Neural progenitor cell (in vitro differentiated cells): ENCODE measurements around the gene ATP11A. TPM values are rescaled to one million over a fixed set of nuclear protein-coding genes. Genes with fewer than 3 reads are reported as not detected.

Experiments
- DNase-seq: peaks from one replicate; pipeline ENCODE4 v3.0.0-alpha.2; 2016; ENCODE audit warnings: low spot score
- H2AFZ ChIP-seq: fragments of 200-600 bp; sonication (generic); replicated peaks from 2 replicates; pipeline ENCODE4 v1.6.1; 2016; ENCODE audit warnings: antibody characterized with exemption
- H3F3A ChIP-seq: fragments of 200-600 bp; sonication (generic); 2 replicates; pipeline ENCODE4 v1.6.1; 2016; ENCODE audit warnings: antibody characterized with exemption, low read depth
- H3K27ac ChIP-seq: fragments of 200-600 bp; sonication (generic); 2 replicates; pipeline ENCODE4 v1.5.1; 2016; ENCODE audit warnings: mild to moderate bottlenecking
- H3K27me3 ChIP-seq: fragments of 200-600 bp; sonication (generic); 2 replicates; pipeline ENCODE4 v1.6.1; 2016; ENCODE audit warnings: mild to moderate bottlenecking, moderate library complexity
- H3K36me3 ChIP-seq: fragments of 200-600 bp; sonication (generic); 2 replicates; pipeline ENCODE4 v1.5.1; 2016
- H3K4me1 ChIP-seq: fragments of 200-600 bp; sonication (generic); 2 replicates; pipeline ENCODE4 v1.6.1; 2016; ENCODE audit warnings: mixed run types
- H3K4me2 ChIP-seq: fragments of 200-600 bp; sonication (generic); 2 replicates; pipeline ENCODE4 v1.6.1; 2016
- H3K4me3 ChIP-seq: fragments of 200-600 bp; sonication (generic); 2 replicates; pipeline ENCODE4 v1.5.1; 2016
- H3K79me2 ChIP-seq: fragments of 200-600 bp; sonication (generic); 2 replicates; pipeline ENCODE4 v1.6.1; 2016; ENCODE audit warnings: low read depth
- H3K9ac ChIP-seq: fragments of 200-600 bp; sonication (generic); 2 replicates; pipeline ENCODE4 v1.6.1; 2016
- H3K9me3 ChIP-seq: fragments of 200-600 bp; sonication (generic); 2 replicates; pipeline ENCODE4 v1.5.1; 2016; ENCODE audit warnings: low read depth
- H4K20me1 ChIP-seq: fragments of 200-600 bp; sonication (generic); 2 replicates; pipeline ENCODE4 v1.6.1; 2016; ENCODE audit warnings: low read depth
- H3K27ac Mint-ChIP-seq: 3 replicates; pipeline ENCODE4 v1.8.0; 2021; ENCODE audit warnings: mixed read lengths
- H3K27me3 Mint-ChIP-seq: 2 replicates; pipeline ENCODE4 v1.8.0; 2022; ENCODE audit warnings: low read depth, mild to moderate bottlenecking, inconsistent platforms, moderate library complexity, mixed read lengths; ENCODE audit not compliant: insufficient read depth
- H3K36me3 Mint-ChIP-seq: 3 replicates; pipeline ENCODE4 v1.8.0; 2021; ENCODE audit warnings: mixed read lengths
- H3K4me1 Mint-ChIP-seq: 3 replicates; pipeline ENCODE4 v1.8.0; 2021; ENCODE audit warnings: mixed read lengths
- H3K4me3 Mint-ChIP-seq: 3 replicates; pipeline ENCODE4 v1.8.0; 2021; ENCODE audit warnings: mild to moderate bottlenecking, moderate library complexity, mixed read lengths
- H3K9me3 Mint-ChIP-seq: 3 replicates; pipeline ENCODE4 v1.8.0; 2020; ENCODE audit warnings: mixed read lengths
- CTCF ChIP-seq: fragments of 200-600 bp; sonication (generic); IDR thresholded peaks from 2 replicates; pipeline ENCODE4 v1.5.1; 2017; ENCODE audit warnings: antibody characterized with exemption, mild to moderate bottlenecking
- EZH2 ChIP-seq: fragments of 200-600 bp; sonication (generic); IDR thresholded peaks from 2 replicates; pipeline ENCODE4 v1.6.1; 2017; ENCODE audit warnings: antibody characterized with exemption, mild to moderate bottlenecking, moderate library complexity
- EZH2phosphoT487 ChIP-seq: fragments of 200-600 bp; sonication (generic); IDR thresholded peaks from 2 replicates; pipeline ENCODE4 v1.6.1; 2017; ENCODE audit warnings: antibody characterized with exemption
- total RNA-seq: library from RNA; depleted of rRNA; stranded (reverse); fragments of >200 nt; gene quantifications from 2 replicates; pipeline ENCODE4 v1.2.3, GENCODE V29; 2015; ENCODE audit warnings: low replicate concordance

ATP11A gene
- total RNA-seq, 1 donor from 2014 or later = 12.6 TPM

GRCh38 chr13:112821340-112822055 is 131.7 kb downstream of the ATP11A start:
- no peak overlapping the region for H3K4me3 ChIP-seq
- no peak for TF ChIP-seq EZH2phosphoT487
- TF ChIP-seq CTCF = no peak
- no peak for TF ChIP-seq EZH2
- peaks cover 12% of the 10 kb centered on the region for H3K36me3 ChIP-seq
- DNase-seq = no peak
- Mint-ChIP-seq H3K27ac (no peak overlapping the region), H3K36me3 (peaks cover 52% of the 10 kb centered on the region), H3K27me3 (peaks cover 11% of the 10 kb centered on the region), H3K4me1 (no peaks in the 10 kb centered on the region), H3K9me3 (peaks cover 17% of the 10 kb centered on the region), H3K4me3 (no peak overlapping the region)
- H3K9ac ChIP-seq = no peak overlapping the region
- H3K27ac ChIP-seq = no peak overlapping the region
- no peak overlapping the region for H2AFZ ChIP-seq
- no peaks in the 10 kb centered on the region for H3K4me1 ChIP-seq
- no peaks in the 10 kb centered on the region for H3K27me3 ChIP-seq
- H3K9me3 ChIP-seq = no peaks in the 10 kb centered on the region
- no peaks in the 10 kb centered on the region for H4K20me1 ChIP-seq
- no peak overlapping the region for H3K4me2 ChIP-seq
- H3K79me2 ChIP-seq = no peaks in the 10 kb centered on the region
- no peaks in the 10 kb centered on the region for H3F3A ChIP-seq

GRCh38 chr13:112822851-112823250 is 133.0 kb downstream of the ATP11A start:
- Histone ChIP-seq H3K4me2 (no peak overlapping the region), H3K27me3 (no peaks in the 10 kb centered on the region), H3K36me3 (no peaks in the 10 kb centered on the region), H3K27ac (no peak overlapping the region), H3K9ac (no peak overlapping the region), H3F3A (no peaks in the 10 kb centered on the region), H3K4me3 (no peak overlapping the region), H2AFZ (no peak overlapping the region), H3K4me1 (no peaks in the 10 kb centered on the region), H3K9me3 (no peaks in the 10 kb centered on the region), H3K79me2 (no peaks in the 10 kb centered on the region), H4K20me1 (no peaks in the 10 kb centered on the region)
- Mint-ChIP-seq H3K4me1 (no peaks in the 10 kb centered on the region), H3K9me3 (peaks cover 12% of the 10 kb centered on the region), H3K27me3 (peaks cover 12% of the 10 kb centered on the region), H3K4me3 (no peak overlapping the region), H3K36me3 (peaks cover 50% of the 10 kb centered on the region), H3K27ac (no peak overlapping the region)
- no peak for DNase-seq
- no peak for TF ChIP-seq EZH2phosphoT487
- TF ChIP-seq EZH2 = no peak
- TF ChIP-seq CTCF = no peak

- no peak overlapping the region for H3K4me2 ChIP-seq
- no peak overlapping the region for H3K27ac ChIP-seq
- no peaks in the 10 kb centered on the region for H3K27me3 ChIP-seq
- no peak overlapping the region for H2AFZ ChIP-seq
- no peak overlapping the region for H3K9ac ChIP-seq
- no peaks in the 10 kb centered on the region for H3K36me3 ChIP-seq
- no peaks in the 10 kb centered on the region for H3K79me2 ChIP-seq
- H3K9me3 ChIP-seq = no peaks in the 10 kb centered on the region
- Mint-ChIP-seq H3K27me3 (peaks cover 11% of the 10 kb centered on the region), H3K4me1 (no peaks in the 10 kb centered on the region), H3K36me3 (peaks cover 39% of the 10 kb centered on the region), H3K9me3 (no peaks in the 10 kb centered on the region), H3K4me3 (no peak overlapping the region), H3K27ac (no peak overlapping the region)
- DNase-seq = no peak
- TF ChIP-seq EZH2phosphoT487 (no peak), EZH2 (no peak), CTCF (no peak)
- H4K20me1 ChIP-seq = no peaks in the 10 kb centered on the region
- H3K4me3 ChIP-seq = no peak overlapping the region
- H3F3A ChIP-seq = no peaks in the 10 kb centered on the region
- H3K4me1 ChIP-seq = no peaks in the 10 kb centered on the region
Observed at GRCh38 chr13:112824429-112824828, 134.6 kb downstream of the ATP11A start.
